ENCODE results near the gene KCNJ4.

Gene KCNJ4

GRCh38 chr22:38429499-38430068, 25.4 kb downstream of the KCNJ4 start:
- DNase-seq (ENCODE audit: low read depth) = no peak

GRCh38 chr22:38428714-38429113, 26.3 kb downstream of the KCNJ4 start:
- DNase-seq (ENCODE audit: low read depth) = no peak

- DNase-seq (ENCODE audit: low read depth) = no peak
Measured at GRCh38 chr22:38427940-38428339, 27.1 kb downstream of the KCNJ4 start.

- DNase-seq (ENCODE audit: low read depth) = no peak
Measured at GRCh38 chr22:38427465-38427864, 27.5 kb downstream of the KCNJ4 start.

- no peak for DNase-seq (ENCODE audit: low read depth)
Measured at GRCh38 chr22:38426628-38427027, 28.4 kb downstream of the KCNJ4 start.

- DNase-seq (ENCODE audit: low read depth) = no peak
Measured at GRCh38 chr22:38424525-38425080, 30.4 kb downstream of the KCNJ4 start.

GRCh38 chr22:38423512-38424503, 31.2 kb downstream of the KCNJ4 start:
- no peak for DNase-seq (ENCODE audit: low read depth)

GRCh38 chr22:38422611-38423511, 32.1 kb downstream of the KCNJ4 start:
- no peak for DNase-seq (ENCODE audit: low read depth)

GRCh38 chr22:38420734-38421133, 34.3 kb downstream of the KCNJ4 start:
- DNase-seq (ENCODE audit: low read depth) = no peak

- no peak for DNase-seq (ENCODE audit: low read depth)
Measured at GRCh38 chr22:38419858-38420160, 35.2 kb downstream of the KCNJ4 start.

GRCh38 chr22:38419121-38419857, 35.7 kb downstream of the KCNJ4 start:
- DNase-seq (ENCODE audit: low read depth) = no peak

GRCh38 chr22:38418589-38418988, 36.4 kb downstream of the KCNJ4 start:
- DNase-seq (ENCODE audit: low read depth) = no peak

- DNase-seq (ENCODE audit: low read depth) = no peak
Measured at GRCh38 chr22:38417252-38418060, 37.5 kb downstream of the KCNJ4 start.

GRCh38 chr22:38416621-38417251, 38.3 kb downstream of the KCNJ4 start:
- DNase-seq (ENCODE audit: low read depth) = no peak

- DNase-seq (ENCODE audit: low read depth) = no peak
Measured at GRCh38 chr22:38415561-38416321, 39.3 kb downstream of the KCNJ4 start.

- DNase-seq (ENCODE audit: low read depth) = no peak
Measured at GRCh38 chr22:38415046-38415445, 40.0 kb downstream of the KCNJ4 start.

GRCh38 chr22:38414009-38414395, 41.0 kb downstream of the KCNJ4 start:
- no peak for DNase-seq (ENCODE audit: low read depth)

GRCh38 chr22:38413085-38414008, 41.7 kb downstream of the KCNJ4 start:
- no peak for DNase-seq (ENCODE audit: low read depth)

All from ELR (cell line).